Stimulated activated CD4-positive, alpha-beta T cell treated with anti-CD3 and anti-CD28 coated beads, Interleukin-1b, Interleukin-23, amount 100 ng/mL, for 24 hours (primary cell): Measurements from ENCODE around the gene BNIP1.
"Not testable (repeated sequence)": the region's sequence is repeated elsewhere in the genome, so short reads cannot be mapped to it uniquely, and the experiment has no call there.

Experiments
- DNase-seq, 4 experiments: peaks; one replicate each; pipeline ENCODE4 v3.0.0-alpha.2; 2020; ENCODE audit warnings: low read depth in 4 of 4, low spot score in 1 of 4

BNIP1 gene

GRCh38 chr5:173144200-173145176 is at the start of gene BNIP1:
Gene BNIP1, plus strand, starts transcription at chr5:173144531. Its CDS starts 15 bp downstream, at chr5:173144546.
- peak; percentile 94 to 99 (median 96) for DNase-seq

GRCh38 chr5:173098787-173099186 is 45.5 kb upstream of the BNIP1 start:
- DNase-seq: no peak

GRCh38 chr5:173099461-173099860 is 44.9 kb upstream of the BNIP1 start:
- no peak for DNase-seq

- DNase-seq: no peak
These were observed 43.1 kb upstream of the BNIP1 start for GRCh38 chr5:173101245-173101644.

GRCh38 chr5:173103411-173103810 is 40.9 kb upstream of the BNIP1 start:
- no peak for DNase-seq

- DNase-seq: no peak
These were observed 35.4 kb upstream of the BNIP1 start for GRCh38 chr5:173108914-173109313.

GRCh38 chr5:173114536-173114935 is 29.8 kb upstream of the BNIP1 start:
- DNase-seq: no peak

GRCh38 chr5:173119719-173120118 is 24.6 kb upstream of the BNIP1 start:
- DNase-seq: no peak

- DNase-seq: no peak
These were observed 20.9 kb upstream of the BNIP1 start for GRCh38 chr5:173123416-173123815.

GRCh38 chr5:173132166-173132565 is 12.2 kb upstream of the BNIP1 start:
- DNase-seq: not testable (repeated sequence)

GRCh38 chr5:173138707-173139106 is 5.6 kb upstream of the BNIP1 start:
- no peak for DNase-seq

GRCh38 chr5:173139631-173140030 is 4.7 kb upstream of the BNIP1 start:
- no peak for DNase-seq

GRCh38 chr5:173140769-173141168 is 3.6 kb upstream of the BNIP1 start:
- no peak for DNase-seq

GRCh38 chr5:173143567-173143966 is 764 bp upstream of the BNIP1 start:
- no peak for DNase-seq

GRCh38 chr5:173148354-173148753 is 4.0 kb downstream of the BNIP1 start:
- DNase-seq: no peak

- DNase-seq: no peak
These were observed 8.2 kb downstream of the BNIP1 start for GRCh38 chr5:173152547-173152946.

GRCh38 chr5:173153842-173154241 is 9.5 kb downstream of the BNIP1 start:
- DNase-seq: no peak

GRCh38 chr5:173154619-173155018 is 10.3 kb downstream of the BNIP1 start:
- not testable (repeated sequence) for DNase-seq

- DNase-seq: no peak
These were observed 11.6 kb downstream of the BNIP1 start for GRCh38 chr5:173155912-173156311.

- DNase-seq: no peak
These were observed 14.0 kb downstream of the BNIP1 start for GRCh38 chr5:173158366-173158765.

GRCh38 chr5:173159256-173159655 is 14.9 kb downstream of the BNIP1 start:
- DNase-seq: no peak

GRCh38 chr5:173161148-173161547 is 16.8 kb downstream of the BNIP1 start:
- no peak for DNase-seq

GRCh38 chr5:173163219-173163618 is 18.9 kb downstream of the BNIP1 start:
- no peak for DNase-seq
